ENCODE data around the gene VIPR1.

VIPR1 gene

DNA sequence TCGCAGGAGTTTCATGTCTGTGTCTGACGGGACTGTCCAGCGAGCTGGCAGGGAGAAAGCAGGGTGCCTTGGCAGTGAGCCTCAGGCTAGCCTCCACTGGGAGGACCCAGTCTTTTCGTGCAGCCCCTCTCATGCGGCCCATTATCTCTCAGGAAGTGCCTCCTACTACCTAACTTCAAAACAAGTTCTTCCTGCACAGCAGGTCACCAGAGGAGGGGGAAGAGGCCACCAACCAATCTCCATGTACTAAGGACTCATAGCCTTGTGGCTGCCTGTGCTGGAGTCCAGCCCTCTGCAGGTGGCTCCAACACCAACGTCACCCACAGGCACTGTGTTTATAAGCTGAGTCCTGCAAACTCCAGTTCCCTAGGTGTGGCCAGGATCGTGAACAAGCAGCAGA is 4.8 kb downstream of the VIPR1 start:
- Histone ChIP-seq H3K27me3 (ENCODE audit: control insufficient read depth, low read length) (peaks cover 17% of the 10 kb centered on the region), H3K9me2 (replicated peaks; ENCODE audit: control insufficient read depth, low read length) (no peaks in the 10 kb centered on the region), H3K9me3 (ENCODE audit: control insufficient read depth, insufficient read depth, low read length) (no peaks in the 10 kb centered on the region), H3F3A (ENCODE audit: control insufficient read depth, insufficient read depth) (no peaks in the 10 kb centered on the region), H3K79me2 (ENCODE audit: control insufficient read depth, low read length) (no peaks in the 10 kb centered on the region), H3K4me3 (ENCODE audit: low read length) (no peak overlapping the region), H4K20me1 (ENCODE audit: control insufficient read depth, insufficient read depth, low read depth, low read length) (no peaks in the 10 kb centered on the region), H3K4me2 (ENCODE audit: low read length) (no peak overlapping the region), H3K27ac (ENCODE audit: low read depth, low read length) (no peak overlapping the region), H3K36me3 (ENCODE audit: control insufficient read depth, low read length) (no peaks in the 10 kb centered on the region), H3K4me1 (ENCODE audit: control insufficient read depth, low read length) (peaks cover under 1% of the 10 kb centered on the region)
- TF ChIP-seq, protein P1, sequence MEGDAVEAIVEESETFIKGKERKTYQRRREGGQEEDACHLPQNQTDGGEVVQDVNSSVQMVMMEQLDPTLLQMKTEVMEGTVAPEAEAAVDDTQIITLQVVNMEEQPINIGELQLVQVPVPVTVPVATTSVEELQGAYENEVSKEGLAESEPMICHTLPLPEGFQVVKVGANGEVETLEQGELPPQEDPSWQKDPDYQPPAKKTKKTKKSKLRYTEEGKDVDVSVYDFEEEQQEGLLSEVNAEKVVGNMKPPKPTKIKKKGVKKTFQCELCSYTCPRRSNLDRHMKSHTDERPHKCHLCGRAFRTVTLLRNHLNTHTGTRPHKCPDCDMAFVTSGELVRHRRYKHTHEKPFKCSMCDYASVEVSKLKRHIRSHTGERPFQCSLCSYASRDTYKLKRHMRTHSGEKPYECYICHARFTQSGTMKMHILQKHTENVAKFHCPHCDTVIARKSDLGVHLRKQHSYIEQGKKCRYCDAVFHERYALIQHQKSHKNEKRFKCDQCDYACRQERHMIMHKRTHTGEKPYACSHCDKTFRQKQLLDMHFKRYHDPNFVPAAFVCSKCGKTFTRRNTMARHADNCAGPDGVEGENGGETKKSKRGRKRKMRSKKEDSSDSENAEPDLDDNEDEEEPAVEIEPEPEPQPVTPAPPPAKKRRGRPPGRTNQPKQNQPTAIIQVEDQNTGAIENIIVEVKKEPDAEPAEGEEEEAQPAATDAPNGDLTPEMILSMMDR (IDR thresholded peaks at IDR 0.05; ENCODE audit: low read depth, low read length, poor library complexity, severe bottlenecking): no peak
- no peak for TF ChIP-seq EZH2phosphoT487 (IDR thresholded peaks at IDR 0.05; ENCODE audit: borderline replicate concordance, low read length)

DNA sequence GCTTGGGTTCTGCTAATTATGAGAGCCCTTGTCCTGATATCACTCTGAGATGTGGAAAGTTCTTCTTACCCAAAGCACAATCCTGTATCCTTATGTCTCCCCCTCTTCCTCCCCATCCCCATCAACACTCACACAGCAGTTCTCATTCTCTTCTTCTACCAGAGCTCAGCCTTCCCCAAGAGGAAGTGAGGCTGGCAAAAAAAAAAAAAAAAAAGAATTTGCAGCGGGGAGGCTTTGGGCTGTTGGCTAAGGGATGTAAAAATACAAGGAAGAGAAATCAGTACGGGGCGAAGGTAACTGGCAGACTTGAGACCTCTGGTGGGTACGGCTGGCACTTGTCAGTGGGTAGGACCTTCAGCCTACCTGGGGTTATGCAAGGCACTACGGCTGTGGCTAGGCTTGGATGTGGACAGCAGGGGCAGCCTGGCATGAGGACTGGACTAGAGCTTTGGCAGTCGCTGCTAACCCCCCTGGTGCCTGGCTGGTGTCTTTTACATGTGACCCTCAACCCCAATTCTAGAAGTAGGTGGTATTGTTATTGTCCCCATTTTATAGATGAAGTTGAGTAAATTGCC is 5.4 kb downstream of the VIPR1 start:
- no peaks in the 10 kb centered on the region for H3K79me2 ChIP-seq (ENCODE audit: control insufficient read depth, low read length)
- H3K9me3 ChIP-seq (ENCODE audit: control insufficient read depth, insufficient read depth, low read length): no peaks in the 10 kb centered on the region
- peaks cover 15% of the 10 kb centered on the region; the same call in 1 of the 2 replicates for H3K27me3 ChIP-seq (ENCODE audit: control insufficient read depth, low read length)
- H4K20me1 ChIP-seq (ENCODE audit: control insufficient read depth, insufficient read depth, low read depth, low read length): no peaks in the 10 kb centered on the region
- no peak overlapping the region for H3K27ac ChIP-seq (ENCODE audit: low read depth, low read length)
- no peaks in the 10 kb centered on the region for H3K36me3 ChIP-seq (ENCODE audit: control insufficient read depth, low read length)
- H3F3A ChIP-seq (ENCODE audit: control insufficient read depth, insufficient read depth): no peaks in the 10 kb centered on the region
- TF ChIP-seq, protein P1 (IDR thresholded peaks at IDR 0.05; ENCODE audit: low read depth, low read length, poor library complexity, severe bottlenecking): no peak
- no peaks in the 10 kb centered on the region for H3K4me1 ChIP-seq (ENCODE audit: control insufficient read depth, low read length)
- no peaks in the 10 kb centered on the region for H3K9me2 ChIP-seq (replicated peaks; ENCODE audit: control insufficient read depth, low read length)
- H3K4me3 ChIP-seq (ENCODE audit: low read length): no peak overlapping the region
- no peak overlapping the region for H3K4me2 ChIP-seq (ENCODE audit: low read length)

DNA sequence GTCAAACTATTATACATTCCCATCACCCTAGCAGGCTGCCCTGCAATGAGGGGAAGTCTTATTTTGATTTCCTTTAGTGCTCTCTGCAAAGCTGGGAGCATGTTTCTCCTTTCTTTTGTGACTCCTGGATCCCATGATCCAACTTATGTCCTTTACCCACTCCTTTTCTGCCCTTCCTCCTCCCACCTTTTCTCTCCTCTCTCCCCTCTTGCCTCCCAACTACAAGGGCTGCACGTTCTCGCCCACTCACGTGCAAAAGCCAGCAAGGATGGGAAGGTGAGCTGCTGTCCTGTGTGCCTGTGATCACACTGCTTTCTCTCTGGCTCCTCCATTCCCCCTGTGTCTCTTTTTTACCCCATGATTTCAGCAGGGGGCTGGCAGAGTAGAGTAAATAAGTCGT is 6.1 kb downstream of the VIPR1 start:
- no peak for TF ChIP-seq EZH2phosphoT487 (IDR thresholded peaks at IDR 0.05; ENCODE audit: borderline replicate concordance, low read length)
- TF ChIP-seq, protein P1 (IDR thresholded peaks at IDR 0.05; ENCODE audit: low read depth, low read length, poor library complexity, severe bottlenecking): no peak
- Histone ChIP-seq H3K4me3 (ENCODE audit: low read length) (no peak overlapping the region), H3F3A (ENCODE audit: control insufficient read depth, insufficient read depth) (no peaks in the 10 kb centered on the region), H3K27ac (ENCODE audit: low read depth, low read length) (no peak overlapping the region), H3K9me3 (ENCODE audit: control insufficient read depth, insufficient read depth, low read length) (no peaks in the 10 kb centered on the region), H4K20me1 (ENCODE audit: control insufficient read depth, insufficient read depth, low read depth, low read length) (no peaks in the 10 kb centered on the region), H3K4me2 (ENCODE audit: low read length) (no peak overlapping the region), H3K9me2 (replicated peaks; ENCODE audit: control insufficient read depth, low read length) (no peaks in the 10 kb centered on the region), H3K36me3 (ENCODE audit: control insufficient read depth, low read length) (no peaks in the 10 kb centered on the region), H3K27me3 (ENCODE audit: control insufficient read depth, low read length) (peaks cover 11% of the 10 kb centered on the region; the same call in 1 of the 2 replicates), H3K4me1 (ENCODE audit: control insufficient read depth, low read length) (no peaks in the 10 kb centered on the region), H3K79me2 (ENCODE audit: control insufficient read depth, low read length) (no peaks in the 10 kb centered on the region)

All from DOHH2 (cell line).